ENCODE measurements around the gene SYCP2.

SYCP2 gene

DNA sequence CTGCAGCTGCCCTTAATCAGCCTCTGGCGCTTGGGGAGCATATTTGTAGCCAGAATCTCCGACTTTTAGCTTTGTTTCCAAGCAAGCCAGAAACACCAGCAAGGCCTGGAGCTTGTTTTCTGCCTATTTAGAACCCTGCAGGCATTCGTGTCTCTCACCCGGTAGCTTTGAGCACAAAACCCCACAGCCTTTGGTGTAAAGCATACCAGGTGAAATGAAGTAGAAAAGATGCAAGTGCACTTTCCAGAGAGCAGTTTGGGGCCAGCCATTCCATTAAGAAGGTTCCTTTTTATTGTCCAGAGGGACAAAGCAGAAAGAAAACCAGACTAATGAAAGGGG is 7.5 kb upstream of the SYCP2 start:
- DNase-seq (ENCODE audit: low read depth): no peak

DNA sequence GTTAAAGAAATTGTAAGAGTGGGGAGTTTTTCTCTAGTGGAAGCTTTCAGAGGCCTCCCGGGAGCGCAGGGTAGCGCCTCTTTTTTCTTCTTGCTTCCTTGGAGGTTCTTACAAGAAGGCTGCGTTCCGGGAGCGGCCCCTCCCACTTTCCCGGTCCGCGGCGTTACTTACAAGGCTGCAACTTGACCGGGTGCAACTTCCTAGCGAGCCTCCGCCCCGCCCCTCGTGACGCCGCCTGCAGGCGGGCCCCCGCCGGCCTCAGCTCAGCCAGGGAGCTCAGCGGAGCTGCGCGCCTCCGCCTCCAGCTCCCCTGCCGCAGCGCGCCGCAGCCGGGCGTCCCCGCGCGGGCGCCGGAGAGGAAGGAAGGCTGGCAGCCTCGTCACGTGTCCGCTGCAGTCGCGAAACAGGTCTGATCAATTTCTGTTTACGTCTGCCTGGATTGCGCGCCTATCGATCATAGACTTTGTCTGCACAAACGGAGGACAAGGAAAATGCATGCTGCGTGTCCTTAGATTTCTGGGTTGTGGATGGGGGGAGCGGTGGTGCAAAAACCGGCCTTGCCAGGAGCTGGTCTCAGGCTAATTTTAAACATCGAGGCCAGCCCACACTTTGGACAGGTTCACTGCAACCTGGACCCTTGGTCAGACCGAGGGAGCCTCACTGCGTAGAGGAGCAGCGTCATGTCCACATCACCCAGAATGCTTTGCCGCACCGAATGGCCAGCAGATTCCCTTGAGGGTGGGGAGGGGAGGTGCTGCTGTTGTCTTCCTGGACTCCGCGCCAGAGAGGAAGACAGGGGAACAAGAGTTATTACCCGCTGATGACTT is 6.9 kb upstream of the SYCP2 start, which contains the start of the genes FAM217B and PPP1R3D:
Gene FAM217B (plus strand): TSS at position 261 of the 827 bp plus-strand sequence. CDS start 3,555 bp downstream, outside the sequence.
Gene PPP1R3D (minus strand): TSS at position 177 of the 827 bp plus-strand sequence. CDS start 374 bp downstream, outside the sequence.
- peak; percentile 83 for DNase-seq (ENCODE audit: low read depth)

DNA sequence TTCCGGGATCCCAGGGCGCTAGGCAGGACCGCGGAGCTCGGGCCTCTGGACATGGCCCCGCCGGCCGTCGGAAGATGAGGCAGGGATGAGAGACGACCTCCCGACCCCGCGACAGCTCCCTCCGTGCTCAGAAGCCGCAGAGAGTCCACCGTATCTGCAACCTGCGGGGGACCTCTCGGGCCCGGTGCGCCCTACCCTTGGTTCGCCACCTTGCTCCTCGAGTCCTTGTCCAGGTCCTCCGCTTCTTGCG is 6.4 kb upstream of the SYCP2 start:
- no peak for DNase-seq (ENCODE audit: low read depth)

DNA sequence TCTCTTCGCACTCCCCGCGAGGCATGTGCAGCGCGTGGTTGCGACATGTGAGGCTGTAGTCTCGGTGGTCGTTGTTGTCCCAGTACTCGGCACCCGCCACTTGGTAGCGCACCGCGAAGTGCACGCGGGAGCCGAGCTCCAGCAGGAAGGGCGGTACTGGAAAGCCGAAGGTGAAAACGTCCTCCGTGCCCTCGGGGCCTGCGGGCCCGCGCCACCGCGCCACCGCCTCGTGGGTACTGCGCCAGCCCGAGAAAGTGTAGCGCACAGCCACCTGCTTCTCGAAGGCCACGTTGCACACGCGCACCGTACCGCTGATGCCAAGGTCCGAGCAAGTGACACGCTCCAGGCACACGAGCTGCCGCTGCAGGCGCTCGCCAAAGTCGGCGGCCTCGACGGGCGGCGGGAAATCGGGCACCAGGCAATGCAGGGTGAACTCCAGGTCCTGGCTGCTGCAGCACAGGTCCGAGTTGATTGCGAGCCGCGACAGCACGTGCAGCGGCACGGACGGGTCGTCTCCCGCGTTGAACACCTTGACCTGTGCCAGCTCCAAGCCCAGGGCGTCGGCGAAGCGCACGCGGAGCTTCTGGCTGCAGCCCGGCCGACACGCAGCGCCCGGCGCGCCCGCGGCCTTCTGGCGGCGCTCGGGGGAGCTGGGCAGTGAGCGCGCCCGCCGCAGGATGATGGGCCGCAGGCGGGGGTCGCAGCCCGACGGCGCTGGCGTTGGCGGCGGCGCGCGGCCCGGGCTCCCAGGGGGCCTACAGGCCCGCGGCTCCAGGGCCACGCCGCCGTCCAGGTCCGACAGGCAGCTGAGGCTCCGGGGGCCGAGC is 5.8 kb upstream of the SYCP2 start:
- no peak for DNase-seq (ENCODE audit: low read depth)

DNA sequence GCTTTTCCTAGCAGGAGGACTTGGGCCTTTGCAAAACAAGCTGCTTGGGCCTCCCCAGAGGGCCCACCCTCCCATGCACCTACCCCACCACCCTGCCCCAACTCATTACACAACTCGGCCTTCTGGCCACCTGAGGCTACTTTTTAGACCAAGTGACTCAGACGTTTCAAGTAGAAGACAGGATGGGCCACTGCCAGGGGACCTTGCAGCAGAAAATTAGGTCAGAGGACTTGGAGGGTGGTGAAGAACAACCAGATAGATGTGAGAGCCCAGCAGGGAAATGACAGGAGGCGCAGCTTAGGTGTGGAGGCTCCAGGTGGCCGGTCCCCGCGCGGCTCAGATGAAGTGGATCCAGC is 5.2 kb upstream of the SYCP2 start:
- no peak for DNase-seq (ENCODE audit: low read depth)

DNA sequence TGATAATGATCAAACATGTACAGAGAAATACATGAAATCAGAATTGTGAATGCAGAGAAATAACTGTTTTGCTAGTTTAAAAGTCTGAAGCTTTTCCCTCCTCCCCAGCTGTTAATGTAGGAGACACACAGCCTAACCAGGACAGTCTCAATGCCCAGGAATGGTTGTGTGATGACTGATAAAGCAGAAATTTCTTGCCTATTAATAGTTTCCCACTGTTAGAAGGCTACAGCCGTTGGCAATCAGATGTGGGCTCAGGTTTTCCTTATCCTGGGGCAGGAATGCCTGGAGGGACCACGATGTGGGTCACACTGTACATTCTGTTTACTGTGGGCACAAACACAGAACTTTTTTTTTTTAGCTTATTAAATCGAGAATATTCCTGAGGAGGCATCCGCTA is 4.8 kb upstream of the SYCP2 start:
- no peak for DNase-seq (ENCODE audit: low read depth)

DNA sequence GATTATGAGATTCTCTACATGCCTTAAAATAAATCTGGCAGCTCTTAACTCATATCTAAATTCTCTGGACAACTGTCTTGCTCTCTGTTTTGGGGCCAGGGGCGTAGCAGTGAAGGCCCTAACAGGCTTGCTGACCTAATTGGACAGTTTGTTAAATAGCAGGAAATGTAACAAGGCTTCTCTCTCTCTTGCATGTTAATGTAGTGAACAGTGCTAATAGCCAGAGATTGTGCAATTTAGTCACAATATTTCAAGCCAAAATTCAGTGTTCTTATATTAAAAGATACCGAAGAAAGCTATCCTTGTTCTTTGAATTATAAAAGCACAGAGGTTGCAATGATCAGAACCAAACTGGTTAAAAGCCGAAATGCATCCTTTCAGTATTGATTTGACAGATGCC is 3.7 kb upstream of the SYCP2 start:
- DNase-seq (ENCODE audit: low read depth): no peak

DNA sequence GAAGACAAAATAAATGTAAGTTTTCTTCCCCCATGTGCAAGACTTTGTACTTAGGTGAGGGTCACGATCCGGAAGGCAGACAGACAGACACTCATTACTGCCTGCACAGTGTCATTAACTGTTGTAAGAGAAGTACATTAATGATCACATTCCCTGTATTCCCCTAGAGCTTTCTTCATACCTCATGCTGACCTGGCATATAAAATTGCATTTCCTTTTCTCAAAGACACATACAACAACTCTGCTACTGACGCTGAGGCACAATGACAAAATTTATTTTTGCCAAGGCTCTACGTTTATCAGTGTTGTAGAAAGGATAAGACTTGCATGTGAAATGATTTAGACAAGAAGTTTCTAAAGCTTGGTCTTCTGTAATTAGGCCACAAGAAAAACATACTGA is 3.0 kb upstream of the SYCP2 start:
- DNase-seq (ENCODE audit: low read depth): no peak

DNA sequence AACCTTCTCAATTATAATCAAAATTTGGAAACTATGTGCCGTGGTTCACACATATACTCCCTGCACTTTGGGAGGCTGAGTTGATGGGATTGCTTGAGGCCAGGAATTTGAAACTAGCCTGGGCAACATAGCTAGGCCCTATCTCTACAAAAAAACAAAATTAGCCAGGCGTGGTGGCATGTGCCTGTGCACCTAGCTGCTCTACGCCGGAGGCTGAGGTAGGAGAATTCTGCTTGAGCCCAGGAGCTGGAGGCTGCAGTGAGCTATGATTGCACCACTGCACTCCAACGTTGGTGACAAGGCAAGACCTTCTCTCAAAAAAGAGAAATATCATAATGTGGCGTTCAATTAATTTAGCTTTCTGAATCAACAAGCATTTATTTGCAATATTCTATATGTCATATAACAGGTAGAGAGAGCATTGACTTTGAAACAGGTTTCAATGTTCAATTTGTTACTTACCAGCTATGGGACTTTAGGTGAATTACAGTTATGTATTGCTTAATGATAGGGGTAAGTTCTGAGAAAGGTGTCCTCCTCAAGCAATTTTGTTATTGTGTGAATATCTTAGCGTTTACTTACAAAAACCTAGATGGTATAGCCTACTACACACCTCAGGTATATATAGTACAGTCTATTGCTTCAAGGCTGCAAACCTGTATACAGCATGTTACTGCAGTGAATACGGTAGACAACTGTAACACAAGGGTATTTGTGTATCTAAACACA is 2.2 kb upstream of the SYCP2 start:
- no peak for DNase-seq (ENCODE audit: low read depth)

DNA sequence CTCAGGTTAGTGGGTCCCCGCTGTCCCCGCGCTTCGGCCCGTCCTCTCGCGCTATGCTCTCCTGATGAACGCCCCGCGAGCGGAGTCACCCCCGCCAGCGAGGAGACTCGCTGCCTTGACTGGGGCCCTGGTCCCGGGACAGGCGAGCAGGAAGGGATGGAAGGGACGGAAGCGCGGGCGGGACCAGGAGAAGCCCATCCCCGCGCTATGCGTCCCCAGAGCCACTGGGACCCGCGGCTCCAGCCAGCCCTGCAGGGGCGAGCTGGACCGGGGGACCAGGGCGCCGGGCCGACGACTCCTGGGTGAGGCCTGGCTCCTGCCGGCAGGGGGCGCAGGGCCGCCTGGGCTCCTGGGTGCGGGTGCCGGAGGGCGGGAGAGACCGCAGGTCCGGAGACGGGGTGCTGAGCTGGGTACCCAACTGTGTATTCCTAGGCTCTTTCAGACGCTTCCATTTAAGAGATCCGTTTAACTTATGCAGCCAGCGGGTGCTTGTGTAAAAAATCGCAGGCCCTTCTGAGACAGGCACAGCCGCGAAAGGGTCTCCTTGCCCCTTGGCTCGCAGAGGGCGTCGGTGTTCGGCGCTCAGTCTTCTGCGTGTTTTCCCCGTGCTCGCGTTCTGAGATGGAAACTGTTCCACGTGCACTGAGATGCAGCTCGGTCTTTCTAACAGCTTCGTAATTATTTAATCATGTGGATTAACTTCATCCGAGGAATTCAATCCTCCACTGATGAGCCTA is 580 bp upstream of the SYCP2 start:
- DNase-seq (ENCODE audit: low read depth): peak; percentile 56

DNA sequence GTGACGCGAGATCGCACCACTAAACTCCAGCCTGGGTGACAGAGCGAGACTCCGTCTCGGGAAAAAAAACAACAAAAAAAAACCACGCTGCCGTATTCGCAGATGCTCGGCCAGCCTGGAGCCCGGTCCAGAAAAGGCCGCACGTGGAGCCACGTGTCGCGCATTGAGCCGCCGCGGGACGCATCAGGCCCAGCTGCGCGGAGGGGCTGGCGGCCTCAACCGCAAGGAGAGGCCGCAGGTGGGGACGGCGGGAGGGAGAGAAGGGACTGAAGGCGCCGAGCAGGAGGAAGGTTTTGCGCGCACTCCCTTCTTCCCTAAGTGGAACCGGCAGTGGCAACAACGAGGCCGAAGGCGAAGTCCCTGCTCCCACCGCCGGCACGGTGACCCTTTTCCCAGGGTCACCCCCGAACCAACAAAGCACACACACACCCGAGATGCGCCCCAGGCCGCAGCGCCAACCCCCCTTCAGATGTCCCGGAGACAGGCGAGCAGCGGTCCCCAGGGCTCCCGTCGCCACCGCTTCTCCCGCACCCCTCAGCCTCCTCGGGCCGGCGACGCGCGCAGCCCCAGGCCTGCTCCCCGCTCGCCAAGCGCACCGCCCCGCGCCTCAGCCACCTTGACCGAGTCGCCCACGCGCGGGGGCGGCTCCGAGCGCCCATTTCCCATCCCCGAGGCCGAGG is 681 bp downstream of the SYCP2 start:
- DNase-seq (ENCODE audit: low read depth): no peak

DNA sequence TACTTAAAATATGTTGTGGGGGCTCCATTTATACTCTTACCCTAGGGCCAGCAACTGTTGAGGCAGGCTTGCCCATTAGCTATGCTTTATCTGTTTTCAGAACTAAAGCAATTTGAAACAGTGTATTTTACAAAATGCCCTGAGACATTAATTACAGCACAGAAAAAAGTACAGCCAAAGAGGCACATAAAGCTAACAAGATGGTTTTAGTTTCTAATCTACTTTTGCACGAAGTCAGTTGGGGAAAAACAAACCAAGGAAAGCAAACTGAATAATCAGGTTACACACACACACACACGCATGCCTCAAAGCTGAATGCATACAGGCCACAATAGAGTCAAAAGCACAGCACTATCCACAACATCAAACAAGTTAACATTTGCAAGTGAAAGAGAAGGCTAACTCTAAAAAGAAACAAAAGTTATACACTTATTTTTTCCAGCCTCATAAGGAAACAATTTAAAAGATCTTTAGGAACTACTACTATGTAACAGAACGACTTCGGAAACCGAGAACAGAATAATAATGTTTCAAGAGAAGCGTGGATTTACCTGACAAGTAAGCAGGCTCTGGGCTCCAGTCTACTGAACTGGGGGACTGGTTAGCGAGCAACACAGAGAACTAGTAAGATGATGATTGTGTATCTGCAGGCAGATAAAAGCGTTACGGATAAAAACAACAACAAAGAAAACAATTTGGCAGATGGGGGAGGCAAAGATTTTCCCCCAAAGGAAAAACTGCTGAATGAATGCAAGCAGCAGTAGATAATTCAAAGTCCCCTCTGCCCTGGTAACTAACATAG is 1.7 kb downstream of the SYCP2 start:
- DNase-seq (ENCODE audit: low read depth): no peak

DNA sequence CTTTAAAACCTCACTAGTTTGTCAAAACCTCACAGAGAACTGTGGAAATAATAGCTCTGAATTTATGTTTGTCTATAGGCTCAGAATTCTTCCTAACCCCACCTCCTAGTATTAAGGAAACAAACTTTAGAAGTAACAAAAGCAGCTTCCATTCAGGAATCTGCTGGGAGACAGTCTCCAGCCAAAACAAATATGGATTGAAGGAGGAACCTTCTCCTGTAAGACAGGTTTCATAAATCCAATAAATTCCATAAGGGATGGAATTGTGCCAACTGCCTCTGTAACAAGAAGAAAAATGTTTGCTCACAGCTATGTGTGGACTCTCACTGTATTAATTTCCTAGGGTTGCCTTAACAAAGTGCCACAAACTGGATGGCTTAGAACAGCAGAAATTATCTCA is 7.5 kb downstream of the SYCP2 start:
- no peak for DNase-seq (ENCODE audit: low read depth)

DNA sequence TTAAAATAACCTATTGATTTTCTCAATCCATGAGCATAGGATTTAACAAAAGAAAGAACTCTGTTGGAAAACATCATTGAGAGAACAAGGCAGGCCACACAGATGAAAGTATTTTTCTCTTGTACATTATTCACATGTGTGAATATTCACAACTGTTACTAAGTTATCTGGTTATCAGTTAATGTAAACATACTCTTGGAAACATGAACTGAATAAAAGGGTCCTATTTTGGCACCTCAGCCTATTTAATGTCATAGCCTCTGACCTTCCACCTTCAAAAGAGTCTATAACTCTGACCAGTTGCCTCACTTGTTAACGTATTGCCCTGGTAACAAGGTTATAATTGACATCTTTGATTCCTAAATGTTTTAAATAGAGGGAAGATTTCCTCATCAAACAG is 8.1 kb downstream of the SYCP2 start:
- DNase-seq (ENCODE audit: low read depth): no peak

DNA sequence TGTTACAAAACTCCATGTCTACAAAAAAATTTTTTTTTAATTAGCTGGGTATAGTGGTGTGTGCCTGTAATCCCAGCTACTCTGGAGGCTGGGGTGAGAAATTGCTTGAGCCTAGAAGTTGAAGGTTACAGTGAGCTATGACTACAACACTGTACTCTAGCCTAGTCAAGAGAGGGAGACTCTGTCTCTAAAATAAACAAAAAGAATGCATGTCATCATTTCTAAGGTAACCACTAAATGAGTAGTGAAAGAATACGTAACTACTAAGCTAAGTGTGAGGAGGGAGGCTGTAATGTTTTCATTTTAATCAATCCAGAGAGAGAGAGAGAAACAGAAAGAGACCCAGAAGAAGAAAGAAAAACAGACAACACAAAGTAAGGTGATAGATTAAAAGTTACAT is 9.9 kb downstream of the SYCP2 start:
- no peak for DNase-seq (ENCODE audit: low read depth)

DNA sequence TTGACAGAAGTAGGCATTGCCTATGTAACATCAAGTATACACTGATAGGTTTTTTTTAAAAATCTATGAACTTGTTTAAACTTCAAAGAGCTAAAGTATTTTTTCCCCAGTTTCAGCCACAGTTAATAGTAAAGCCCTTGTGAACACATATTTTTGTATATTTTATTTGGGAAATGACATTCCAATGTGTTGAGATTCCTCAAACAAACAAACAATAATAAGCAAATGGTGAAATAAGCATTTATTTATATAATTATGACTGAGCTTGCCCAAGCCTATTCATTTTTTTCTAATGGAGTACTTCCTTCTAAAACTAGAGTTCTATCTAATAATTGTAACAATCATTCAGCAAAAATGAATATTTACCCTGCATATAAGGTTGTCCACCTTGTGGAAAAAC is 12.5 kb downstream of the SYCP2 start:
- no peak for DNase-seq (ENCODE audit: low read depth)

DNA sequence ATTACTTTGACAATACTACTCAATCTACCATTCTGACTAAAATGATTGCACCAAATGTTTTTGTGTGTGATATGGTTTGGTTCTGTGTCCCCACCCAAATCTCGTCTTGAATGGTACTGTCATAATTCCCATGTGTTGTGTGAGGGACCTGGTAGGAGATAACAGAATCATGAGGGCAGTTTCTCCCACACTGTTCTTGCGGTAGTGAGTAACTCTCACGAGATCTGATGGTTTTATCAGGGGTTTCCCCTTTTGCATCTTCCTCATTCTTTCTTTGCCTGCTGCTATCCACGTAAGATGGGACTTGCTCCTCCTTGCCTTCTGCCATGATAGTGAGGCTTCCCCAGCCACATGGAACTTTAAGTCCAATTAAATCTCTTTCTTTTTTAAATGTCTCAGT is 20.8 kb downstream of the SYCP2 start:
- DNase-seq (ENCODE audit: low read depth): no peak

DNA sequence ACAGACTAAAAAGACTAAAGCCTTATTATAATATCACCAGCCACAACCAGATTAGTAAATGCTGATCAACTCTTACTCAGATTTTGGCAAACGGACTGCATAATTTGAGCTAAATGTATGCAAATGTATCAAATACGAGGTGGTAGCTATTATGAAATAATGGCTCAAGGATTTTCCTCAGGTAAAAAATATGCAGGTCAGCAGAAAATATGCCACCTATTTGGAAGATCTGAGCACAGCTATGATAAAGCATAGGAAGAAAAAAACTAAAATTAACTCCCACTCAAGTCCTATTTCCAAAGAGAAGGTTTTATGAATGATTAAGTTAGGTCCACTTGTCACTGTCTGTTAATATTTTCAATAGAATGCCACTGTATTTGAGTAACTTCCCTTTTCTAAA is 22.4 kb downstream of the SYCP2 start:
- no peak for DNase-seq (ENCODE audit: low read depth)

DNA sequence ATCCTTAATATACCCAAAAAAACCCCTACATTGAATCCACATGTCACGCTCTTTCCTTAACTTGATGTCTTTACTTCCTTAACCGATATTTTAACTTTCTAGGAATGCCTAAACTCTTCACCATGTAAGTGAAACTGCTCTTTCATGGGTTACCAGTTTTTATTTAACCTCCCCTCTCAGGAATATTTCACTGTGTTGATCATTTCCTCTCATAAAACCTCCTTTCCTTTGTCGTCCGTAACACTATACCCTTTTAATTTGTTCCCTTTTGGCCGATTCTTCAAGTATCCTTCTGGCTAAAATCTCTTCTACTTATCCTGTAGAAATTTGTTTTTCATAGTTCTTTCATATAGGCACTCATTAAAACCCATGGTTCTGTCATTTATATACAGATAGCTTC is 24.6 kb downstream of the SYCP2 start:
- no peak for DNase-seq (ENCODE audit: low read depth)

DNA sequence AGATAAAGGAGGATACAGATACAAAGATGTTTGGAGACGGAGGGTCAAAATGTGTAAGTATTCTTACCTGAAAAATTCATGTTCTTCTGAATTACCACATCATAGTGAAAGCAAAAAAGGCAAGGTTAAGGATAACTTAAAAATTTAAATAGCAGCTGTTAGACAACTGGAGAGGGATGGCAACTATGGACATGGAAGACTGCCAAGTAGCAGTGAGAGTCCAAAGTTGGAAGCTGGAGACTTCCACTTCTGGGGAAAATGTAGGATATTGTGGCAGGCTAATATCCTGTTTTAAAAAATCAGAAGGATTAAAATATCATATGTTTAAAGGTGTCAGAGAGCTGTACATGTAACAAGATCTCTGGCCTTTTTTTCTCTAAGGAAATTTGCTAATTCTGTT is 29.8 kb downstream of the SYCP2 start:
- DNase-seq (ENCODE audit: low read depth): no peak

DNA sequence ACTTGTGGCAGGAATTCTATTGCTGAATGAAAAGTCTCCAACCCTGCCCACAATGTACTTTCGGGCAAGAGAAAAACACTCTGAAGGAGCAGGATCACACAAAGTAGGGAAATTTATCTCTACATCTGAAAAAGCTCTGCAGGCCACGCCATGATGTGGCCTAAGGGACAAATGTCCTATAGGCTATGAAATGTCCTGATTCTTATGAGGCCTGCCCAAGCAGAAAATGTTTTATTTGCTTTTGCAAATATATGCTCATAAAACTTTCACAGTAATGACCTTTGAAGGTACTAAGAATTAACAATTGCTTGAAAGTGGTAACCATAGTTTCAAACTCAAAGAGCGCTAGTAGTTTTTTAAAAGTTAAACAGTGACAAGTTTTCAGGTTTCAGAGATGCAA is 31.0 kb downstream of the SYCP2 start:
- no peak for DNase-seq (ENCODE audit: low read depth)

Measured in T-helper 22 cell (primary cell).